ENCODE measurements around the gene COL1A1.

The COL1A1 gene

GRCh38 chr17:50170662-50171370 is 30.6 kb downstream of the COL1A1 start:
- DNase-seq = no peak

DNA sequence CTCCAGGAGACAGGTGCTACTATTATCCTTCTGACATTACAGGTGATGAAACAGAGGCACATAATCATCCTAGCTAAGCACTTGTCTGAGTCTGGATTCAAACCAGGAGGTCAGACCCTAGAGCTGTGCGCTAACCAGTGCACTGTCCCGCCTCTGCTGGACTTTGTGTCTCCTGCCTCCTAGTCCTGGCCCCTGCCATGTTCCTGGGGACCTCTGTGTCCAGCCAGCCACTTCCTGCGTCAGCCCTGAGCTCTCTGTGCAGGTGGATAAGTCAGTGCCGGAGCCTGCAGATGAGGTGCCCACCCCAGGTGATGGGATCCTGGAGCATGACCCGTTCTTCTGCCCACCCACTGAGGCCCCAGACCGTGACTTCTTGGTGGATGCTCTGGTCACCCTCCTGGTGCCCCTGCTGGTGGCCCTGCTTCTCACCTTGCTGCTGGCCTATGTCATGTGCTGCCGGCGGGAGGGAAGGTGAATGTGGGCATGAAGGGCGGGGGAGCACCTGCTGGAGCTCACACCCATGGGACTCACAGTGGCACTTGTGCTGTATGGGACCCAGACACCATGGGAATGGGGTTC is 31.5 kb downstream of the COL1A1 start:
- DNase-seq = no peak

GRCh38 chr17:50169121-50169764 is 32.2 kb downstream of the COL1A1 start:
- peak; percentile 82 for DNase-seq

DNA sequence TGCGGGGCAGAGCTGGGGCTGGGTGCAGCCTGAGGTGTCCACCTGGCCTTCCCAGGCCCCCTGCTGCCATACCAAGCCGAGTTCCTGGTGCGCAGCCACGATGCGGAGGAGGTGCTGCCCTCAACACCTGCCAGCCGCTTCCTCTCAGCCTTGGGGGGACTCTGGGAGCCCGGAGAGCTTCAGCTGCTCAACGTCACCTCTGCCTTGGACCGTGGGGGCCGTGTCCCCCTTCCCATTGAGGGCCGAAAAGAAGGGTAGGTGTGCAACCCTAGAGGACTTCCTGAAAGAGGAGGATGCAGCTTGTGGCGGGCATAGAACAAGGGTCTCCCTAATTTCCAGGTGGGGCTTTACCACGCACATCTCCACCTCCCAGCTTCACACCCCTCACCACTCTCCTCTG is 33.1 kb downstream of the COL1A1 start:
- no peak for DNase-seq

- no peak for DNase-seq
Observed at GRCh38 chr17:50167371-50167770, 34.1 kb downstream of the COL1A1 start.

DNA sequence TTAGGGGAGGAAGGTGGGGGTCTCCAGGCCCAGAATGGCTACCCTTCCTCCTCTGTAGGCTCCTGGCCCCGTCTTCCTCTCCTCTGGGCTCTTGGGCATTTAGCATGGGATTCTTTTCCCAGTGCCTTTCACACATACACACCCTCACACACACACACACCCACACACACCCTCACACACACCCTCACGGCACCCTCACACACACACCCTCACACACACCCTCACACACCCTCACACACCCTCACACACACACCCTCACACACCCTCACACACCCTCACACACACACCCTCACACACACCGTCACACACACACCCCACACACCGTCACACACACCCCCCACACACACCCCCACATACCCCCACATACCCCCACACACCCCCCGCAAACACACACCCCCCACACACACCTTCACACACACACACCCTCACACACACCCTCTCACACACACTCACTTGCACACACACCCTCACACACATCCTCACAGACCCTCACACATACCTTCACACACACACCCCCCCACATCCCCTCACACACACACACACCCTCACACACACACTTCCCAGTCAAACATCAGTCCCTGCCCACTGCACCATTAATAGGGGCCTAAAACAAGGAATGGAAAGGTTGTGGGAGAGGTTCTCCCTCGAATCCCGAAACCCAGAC is 34.8 kb downstream of the COL1A1 start:
- DNase-seq = no peak

DNA sequence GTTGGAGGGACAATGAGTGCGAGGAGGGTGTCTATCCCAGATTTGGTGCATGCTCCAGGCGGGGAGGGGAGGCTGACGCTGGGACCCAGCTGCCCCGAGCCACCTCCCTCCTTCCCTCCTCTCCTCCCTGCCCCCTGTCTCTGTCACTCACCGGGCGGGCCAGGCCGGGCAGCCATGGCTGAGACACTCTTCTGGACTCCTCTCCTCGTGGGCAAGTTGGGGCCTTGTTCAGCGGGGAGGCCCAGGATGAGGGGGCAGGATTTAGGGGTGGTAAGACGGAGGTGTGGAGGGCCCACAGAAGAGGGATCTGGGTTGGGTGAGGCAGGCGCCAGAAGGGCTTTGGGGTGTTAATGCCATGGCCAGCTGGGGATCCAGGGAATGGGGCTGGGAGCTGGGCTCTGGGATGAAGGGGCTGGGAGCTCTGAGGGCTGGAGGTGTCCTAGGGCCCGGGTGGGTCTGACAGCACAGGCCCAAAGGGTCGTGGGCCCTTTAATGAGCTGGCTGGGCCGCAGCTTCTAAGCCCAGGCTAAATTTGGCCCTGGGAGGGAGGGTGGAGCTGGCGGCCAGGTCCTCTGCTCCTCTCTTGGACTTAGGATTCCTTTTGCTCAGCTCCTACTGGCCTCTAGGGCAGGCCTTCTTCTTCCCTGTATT is 35.4 kb downstream of the COL1A1 start, which contains the start of gene SGCA:
TSS of gene SGCA (plus strand) at position 139 of the 651 bp plus-strand sequence. CDS start at position 175, 36 bp downstream.
- no peak for DNase-seq

DNA sequence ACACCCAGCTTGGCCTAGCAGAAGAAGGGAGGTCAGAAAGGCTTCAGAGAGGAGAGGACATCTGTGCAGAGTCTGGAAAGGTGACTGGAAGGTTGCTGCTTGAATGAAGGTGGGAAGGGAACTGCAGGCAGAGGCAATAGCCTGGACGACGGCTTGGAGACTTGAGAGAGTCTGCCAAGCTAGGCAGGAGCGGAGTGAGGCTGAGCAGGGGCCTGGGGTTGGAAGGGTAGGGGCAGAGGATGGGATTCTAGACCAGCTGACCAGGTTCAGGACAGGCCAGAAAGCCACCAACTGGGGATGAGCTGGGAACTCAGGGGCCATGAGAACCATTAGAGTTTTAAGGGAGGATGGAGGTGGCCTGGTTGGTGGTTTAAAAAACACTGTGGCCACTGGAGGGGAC is 36.0 kb downstream of the COL1A1 start:
- no peak for DNase-seq

GRCh38 chr17:50165066-50165465 is 36.4 kb downstream of the COL1A1 start:
- DNase-seq = no peak

- DNase-seq = no peak
Observed at GRCh38 chr17:50164697-50164988, 36.8 kb downstream of the COL1A1 start.

- DNase-seq = no peak
Observed at GRCh38 chr17:50163843-50164696, 37.4 kb downstream of the COL1A1 start.

GRCh38 chr17:50162466-50163254 is 38.8 kb downstream of the COL1A1 start:
- peak; percentile 31 for DNase-seq

GRCh38 chr17:50161911-50162288 is 39.5 kb downstream of the COL1A1 start:
- no peak for DNase-seq

GRCh38 chr17:50161023-50161910 is 40.2 kb downstream of the COL1A1 start:
- DNase-seq = peak; percentile 96

DNA sequence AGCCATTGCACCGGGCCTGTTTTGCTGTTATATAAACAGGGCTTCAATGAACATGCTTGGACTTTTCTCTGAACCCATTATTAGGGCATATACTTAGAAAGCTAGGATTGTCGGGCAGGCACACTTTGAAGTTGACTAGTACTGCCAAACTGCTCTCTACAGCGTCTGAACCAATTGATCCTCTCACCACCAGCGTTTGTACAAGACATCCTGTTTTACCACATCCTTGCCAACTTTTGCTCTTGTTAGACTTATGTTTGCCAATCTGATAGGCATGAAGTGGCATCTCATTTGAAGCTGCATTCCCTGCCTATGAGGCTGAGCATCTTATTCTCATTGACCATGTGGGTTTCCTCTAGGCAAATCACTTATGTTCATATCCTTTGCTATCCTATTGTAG is 43.5 kb downstream of the COL1A1 start:
- peak; percentile 39 for DNase-seq

DNA sequence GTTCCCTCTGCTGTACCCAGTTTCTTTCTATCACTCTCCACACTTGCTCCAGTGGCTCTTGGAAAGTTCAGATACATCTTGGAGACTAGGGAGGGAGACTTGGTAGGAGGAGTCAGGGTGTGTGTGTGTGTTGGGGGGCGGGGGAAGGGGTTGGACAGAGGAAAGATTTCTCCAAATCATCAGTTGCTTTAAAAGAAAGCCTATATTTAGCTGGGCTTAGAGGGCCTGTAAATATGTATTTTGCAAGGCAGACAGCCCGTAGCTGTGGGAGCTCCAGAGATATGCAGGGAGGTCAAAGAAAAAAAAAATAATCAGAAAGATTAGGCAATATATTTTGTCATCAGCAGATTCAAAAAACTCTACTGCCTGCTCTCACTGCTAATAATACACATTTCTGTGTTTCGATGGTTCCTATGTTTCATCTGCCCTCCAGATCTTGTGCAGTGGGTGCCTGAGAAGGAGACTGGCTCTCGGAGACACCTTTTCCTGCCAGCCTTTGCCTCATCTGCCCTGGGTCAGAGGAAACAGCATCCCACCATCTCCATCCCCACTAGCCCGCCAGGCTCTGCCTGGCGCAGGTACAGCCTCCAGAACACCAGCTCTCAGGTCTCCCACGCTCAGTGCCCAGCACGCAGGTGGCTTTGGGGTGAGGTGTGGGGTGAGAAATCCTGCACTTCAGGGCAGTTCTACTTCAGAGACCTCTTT is 46.2 kb downstream of the COL1A1 start:
- no peak for DNase-seq

DNA sequence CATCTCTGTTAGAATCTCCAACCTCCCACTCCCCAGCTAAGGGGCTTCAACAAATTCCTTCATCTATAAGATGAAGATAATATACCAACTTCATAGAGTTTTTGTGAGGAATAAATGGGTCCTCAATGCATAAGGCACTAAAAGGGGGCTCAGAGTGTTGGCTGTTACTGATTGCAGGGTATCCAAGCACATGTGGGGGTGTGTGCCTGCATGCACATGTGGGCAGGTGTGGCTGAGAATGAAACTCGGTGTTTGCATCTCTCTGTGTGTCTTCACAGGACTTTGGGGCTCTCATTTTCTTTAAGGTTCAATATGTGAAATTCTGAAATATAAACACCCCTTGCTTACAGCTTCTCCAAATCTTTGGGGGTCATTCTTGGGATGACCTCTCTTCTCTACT is 46.8 kb downstream of the COL1A1 start:
- DNase-seq = no peak

DNA sequence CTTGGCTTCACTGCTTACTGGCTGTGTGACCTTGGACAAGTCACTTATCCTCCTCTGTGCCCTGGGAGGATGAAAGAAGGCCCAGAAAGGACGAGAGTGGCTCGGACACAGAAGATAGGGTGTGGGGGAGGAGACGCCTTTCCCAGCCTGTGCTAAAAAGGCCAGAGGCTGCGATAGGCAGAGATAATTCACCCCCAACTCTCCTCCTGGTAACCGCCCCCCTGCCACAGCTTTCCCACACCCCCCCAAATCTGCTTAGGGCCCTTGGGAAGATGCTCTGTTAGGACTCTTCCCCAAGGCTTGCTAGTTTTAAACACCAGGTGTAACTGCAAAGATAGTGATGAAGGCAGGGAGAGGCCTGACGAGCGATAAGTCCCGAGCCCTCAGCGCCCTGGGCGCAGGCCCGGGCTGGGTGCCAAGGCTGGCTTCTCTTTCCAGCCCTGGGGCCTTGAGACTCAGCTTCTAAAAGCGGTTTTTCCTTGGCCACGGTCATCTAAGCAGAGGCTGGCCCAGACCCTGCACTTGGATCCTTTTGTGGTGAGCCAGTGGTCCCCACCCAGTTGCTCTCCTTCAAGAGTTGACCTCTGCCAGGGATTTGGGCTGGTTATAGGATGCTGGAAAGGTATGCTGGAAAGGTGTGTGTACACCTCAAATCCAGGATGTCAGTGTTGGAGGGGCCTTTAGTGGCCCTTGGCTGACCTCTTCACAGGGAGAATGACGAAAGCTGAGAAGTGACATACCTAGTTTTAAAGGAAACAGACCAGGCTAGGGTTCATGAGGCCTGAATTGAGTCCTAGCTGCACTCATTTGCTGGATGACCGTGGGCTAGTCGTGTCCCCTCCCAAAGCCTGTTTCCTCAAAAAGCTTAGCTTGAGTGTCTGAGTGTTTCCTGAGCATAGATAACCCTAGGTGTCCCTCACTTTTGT is 47.5 kb downstream of the COL1A1 start:
- DNase-seq = no peak

DNA sequence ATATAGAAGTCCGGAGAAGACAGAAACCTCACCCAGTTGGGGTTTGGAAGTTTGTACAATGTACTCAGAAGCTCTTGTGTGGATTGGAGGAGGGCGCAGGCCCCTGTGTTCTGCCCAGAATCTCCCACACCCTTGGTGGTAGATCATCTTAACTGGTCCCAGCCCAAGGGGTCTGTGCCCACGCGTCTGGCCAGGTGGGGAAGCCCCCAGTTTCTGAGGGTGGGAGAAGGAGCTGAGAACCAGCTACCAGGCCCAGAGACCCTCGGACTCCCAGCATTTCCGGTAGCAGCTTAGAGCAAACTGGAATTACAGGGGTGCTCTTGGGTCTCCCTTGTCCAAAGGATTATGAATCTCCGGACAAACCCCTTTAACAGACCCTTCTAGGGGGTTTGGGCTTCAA is 48.7 kb downstream of the COL1A1 start:
- DNase-seq = no peak

All from CD4-positive, alpha-beta T cell treated with Interleukin-10 for 1 hour (primary cell).